ENCODE results near the gene SMG6. TPM values are rescaled to one million over a fixed set of nuclear protein-coding genes. Genes with fewer than 3 reads are reported as not detected.

SMG6 gene
- polyA plus RNA-seq, 1 of the 3 experiments (the other 2 are of a cell fraction) = 15.7 TPM

DNA sequence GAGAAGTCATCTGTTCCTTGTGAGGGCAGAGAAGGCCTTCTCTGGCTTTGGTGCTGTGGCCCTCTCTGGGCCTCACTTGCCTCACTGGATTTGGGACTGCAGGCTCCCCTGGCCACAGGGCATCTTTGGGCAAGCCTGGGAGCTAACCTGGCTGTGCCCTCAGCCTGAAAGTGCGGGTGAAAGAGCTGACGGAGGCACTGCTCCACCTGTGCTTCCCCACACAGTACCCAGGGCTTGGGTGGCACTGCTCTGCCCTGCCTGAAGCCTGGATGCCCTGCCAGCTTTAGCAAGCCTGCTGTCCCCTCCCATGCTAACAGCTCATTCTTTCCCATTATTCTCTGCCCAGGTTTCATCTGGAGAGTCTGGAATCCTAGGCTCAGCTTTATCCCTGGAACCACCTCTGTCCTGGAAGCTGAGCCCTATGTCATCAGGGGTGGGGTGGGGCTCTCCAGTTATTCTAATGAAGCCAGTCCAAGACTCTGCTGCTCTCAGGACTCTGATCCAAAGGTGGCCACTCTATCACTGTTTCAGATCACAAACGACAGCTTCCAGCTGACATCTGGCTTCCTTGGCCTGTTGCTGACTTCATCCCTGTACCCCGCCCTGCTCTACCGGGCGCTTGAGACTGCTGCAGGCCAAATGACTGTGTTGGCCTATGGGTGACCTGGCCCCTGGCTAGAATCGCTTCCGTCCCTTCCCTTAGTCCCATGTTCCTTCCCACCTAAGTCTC, 219.4 kb downstream of the SMG6 start:
- ChIA-PET POLR2A (interaction anchor here (0.8 kb wide), 1 partner anchor 16 kb away, joined by 3 read pairs; no protein-coding TSS in a partner anchor), CTCF (interaction anchor here (0.7 to 2.7 kb wide), 9 partner anchors 8 to 160 kb away, joined by 3 to 17 read pairs (median 3); partner anchors contain the start of gene HIC1)
- Histone ChIP-seq H3K9ac (peak overlapping the region; percentile 6; the same call in 1 of the 2 replicates), H3F3A (replicated peaks; ENCODE audit: insufficient read depth) (peaks cover 12% of the 10 kb centered on the region), H3K27me3 (ENCODE audit: insufficient read depth) (no peaks in the 10 kb centered on the region), H3K4me1 (ENCODE audit: control insufficient read depth in 1 of 2, insufficient read depth in 2 of 2, low read depth in 1 of 2, low read length in 1 of 2) (peaks cover 24 to 81% of the 10 kb centered on the region in 2 experiments), H3K27ac (ENCODE audit: low read depth in 2 of 2, low read length in 1 of 2) (peak overlapping the region; percentile 57 to 89), H4K20me1 (ENCODE audit: insufficient read depth) (no peaks in the 10 kb centered on the region), H2AFZ (ENCODE audit: low read depth) (no peak overlapping the region), H3K79me2 (ENCODE audit: insufficient read depth) (peaks cover 6% of the 10 kb centered on the region; the same call in 1 of the 2 replicates), H3K9me2 (no peaks in the 10 kb centered on the region), H3K4me2 (peak overlapping the region; percentile 41; the same call in 1 of the 2 replicates), H3K36me3 (replicated peaks in 1 of 2; ENCODE audit: control insufficient read depth in 1 of 2, insufficient read depth in 2 of 2, low read length in 1 of 2) (peaks cover 9 to 10% of the 10 kb centered on the region in 2 experiments), H3K9me3 (no peaks in the 10 kb centered on the region), H3K4me3 (ENCODE audit: low read depth in 2 of 2, low read length in 1 of 2) (no peak overlapping the region)
- TF ChIP-seq POLR2AphosphoS5 (IDR thresholded peaks at IDR 0.05; ENCODE audit: low read depth, low read length) (no peak), RCOR1 (IDR thresholded peaks at IDR 0.05; ENCODE audit: low read length) (peak; percentile 65; the same call in 1 of the 2 replicates), FOXJ3 (CRISPR knock-in tag; IDR thresholded peaks at IDR 0.05) (no peak), TCF12 (IDR thresholded peaks at IDR 0.05) (peak; percentile 49; the same call in 1 of the 2 replicates), CHD2 (IDR thresholded peaks at IDR 0.05; ENCODE audit: low read length, partially characterized antibody) (no peak), MXI1 (IDR thresholded peaks at IDR 0.05; ENCODE audit: low read depth, low read length) (0 out of 2 replicates have a peak, but pooled peaks have one; percentile 5), EZH2phosphoT487 (IDR thresholded peaks at IDR 0.05; ENCODE audit: borderline replicate concordance, low read depth) (no peak), ELF1 (IDR thresholded peaks at IDR 0.05) (no peak), NRF1 (IDR thresholded peaks at IDR 0.05; ENCODE audit: low read depth, low read length) (no peak), YY1 (IDR thresholded peaks at IDR 0.05; ENCODE audit: low read depth) (no peak), GATA2 (CRISPR knock-in tag; IDR thresholded peaks at IDR 0.05) (peak; percentile 55; the same call in 1 of the 2 replicates), TEAD4 (IDR thresholded peaks at IDR 0.05; ENCODE audit: borderline replicate concordance, insufficient read depth) (no peak), GABPA (IDR thresholded peaks at IDR 0.05; ENCODE audit: low read depth) (no peak), RFX5 (IDR thresholded peaks at IDR 0.05; ENCODE audit: low read length) (no peak), NFIC (IDR thresholded peaks at IDR 0.05; ENCODE audit: borderline replicate concordance) (0 out of 2 replicates have a peak, but pooled peaks have one; percentile 6), EP300 (IDR thresholded peaks at IDR 0.05; ENCODE audit: borderline replicate concordance in 1 of 2, low read depth in 1 of 2, low read length in 1 of 2) (peak in 1 of 2 experiments; percentile 66; a peak in 1 of 4 replicates), MEF2A (IDR thresholded peaks at IDR 0.05; ENCODE audit: borderline replicate concordance, low read depth) (no peak)
- TF ChIP-seq, protein P1, sequence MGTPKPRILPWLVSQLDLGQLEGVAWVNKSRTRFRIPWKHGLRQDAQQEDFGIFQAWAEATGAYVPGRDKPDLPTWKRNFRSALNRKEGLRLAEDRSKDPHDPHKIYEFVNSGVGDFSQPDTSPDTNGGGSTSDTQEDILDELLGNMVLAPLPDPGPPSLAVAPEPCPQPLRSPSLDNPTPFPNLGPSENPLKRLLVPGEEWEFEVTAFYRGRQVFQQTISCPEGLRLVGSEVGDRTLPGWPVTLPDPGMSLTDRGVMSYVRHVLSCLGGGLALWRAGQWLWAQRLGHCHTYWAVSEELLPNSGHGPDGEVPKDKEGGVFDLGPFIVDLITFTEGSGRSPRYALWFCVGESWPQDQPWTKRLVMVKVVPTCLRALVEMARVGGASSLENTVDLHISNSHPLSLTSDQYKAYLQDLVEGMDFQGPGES (IDR thresholded peaks at IDR 0.05; ENCODE audit: low read depth, low read length) = no peak
- TF ChIP-seq, protein P2, sequence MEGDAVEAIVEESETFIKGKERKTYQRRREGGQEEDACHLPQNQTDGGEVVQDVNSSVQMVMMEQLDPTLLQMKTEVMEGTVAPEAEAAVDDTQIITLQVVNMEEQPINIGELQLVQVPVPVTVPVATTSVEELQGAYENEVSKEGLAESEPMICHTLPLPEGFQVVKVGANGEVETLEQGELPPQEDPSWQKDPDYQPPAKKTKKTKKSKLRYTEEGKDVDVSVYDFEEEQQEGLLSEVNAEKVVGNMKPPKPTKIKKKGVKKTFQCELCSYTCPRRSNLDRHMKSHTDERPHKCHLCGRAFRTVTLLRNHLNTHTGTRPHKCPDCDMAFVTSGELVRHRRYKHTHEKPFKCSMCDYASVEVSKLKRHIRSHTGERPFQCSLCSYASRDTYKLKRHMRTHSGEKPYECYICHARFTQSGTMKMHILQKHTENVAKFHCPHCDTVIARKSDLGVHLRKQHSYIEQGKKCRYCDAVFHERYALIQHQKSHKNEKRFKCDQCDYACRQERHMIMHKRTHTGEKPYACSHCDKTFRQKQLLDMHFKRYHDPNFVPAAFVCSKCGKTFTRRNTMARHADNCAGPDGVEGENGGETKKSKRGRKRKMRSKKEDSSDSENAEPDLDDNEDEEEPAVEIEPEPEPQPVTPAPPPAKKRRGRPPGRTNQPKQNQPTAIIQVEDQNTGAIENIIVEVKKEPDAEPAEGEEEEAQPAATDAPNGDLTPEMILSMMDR (IDR thresholded peaks at IDR 0.05) = no peak
- TF ChIP-seq, protein P3, sequence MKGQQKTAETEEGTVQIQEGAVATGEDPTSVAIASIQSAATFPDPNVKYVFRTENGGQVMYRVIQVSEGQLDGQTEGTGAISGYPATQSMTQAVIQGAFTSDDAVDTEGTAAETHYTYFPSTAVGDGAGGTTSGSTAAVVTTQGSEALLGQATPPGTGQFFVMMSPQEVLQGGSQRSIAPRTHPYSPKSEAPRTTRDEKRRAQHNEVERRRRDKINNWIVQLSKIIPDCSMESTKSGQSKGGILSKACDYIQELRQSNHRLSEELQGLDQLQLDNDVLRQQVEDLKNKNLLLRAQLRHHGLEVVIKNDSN (IDR thresholded peaks at IDR 0.05; ENCODE audit: borderline replicate concordance, low read depth) = no peak
- TF ChIP-seq, protein P4, sequence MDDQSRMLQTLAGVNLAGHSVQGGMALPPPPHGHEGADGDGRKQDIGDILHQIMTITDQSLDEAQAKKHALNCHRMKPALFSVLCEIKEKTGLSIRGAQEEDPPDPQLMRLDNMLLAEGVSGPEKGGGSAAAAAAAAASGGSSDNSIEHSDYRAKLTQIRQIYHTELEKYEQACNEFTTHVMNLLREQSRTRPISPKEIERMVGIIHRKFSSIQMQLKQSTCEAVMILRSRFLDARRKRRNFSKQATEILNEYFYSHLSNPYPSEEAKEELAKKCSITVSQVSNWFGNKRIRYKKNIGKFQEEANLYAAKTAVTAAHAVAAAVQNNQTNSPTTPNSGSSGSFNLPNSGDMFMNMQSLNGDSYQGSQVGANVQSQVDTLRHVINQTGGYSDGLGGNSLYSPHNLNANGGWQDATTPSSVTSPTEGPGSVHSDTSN (IDR thresholded peaks at IDR 0.05) = peak; percentile 12; the same call in 1 of the 2 replicates
- TF ChIP-seq, protein P5, sequence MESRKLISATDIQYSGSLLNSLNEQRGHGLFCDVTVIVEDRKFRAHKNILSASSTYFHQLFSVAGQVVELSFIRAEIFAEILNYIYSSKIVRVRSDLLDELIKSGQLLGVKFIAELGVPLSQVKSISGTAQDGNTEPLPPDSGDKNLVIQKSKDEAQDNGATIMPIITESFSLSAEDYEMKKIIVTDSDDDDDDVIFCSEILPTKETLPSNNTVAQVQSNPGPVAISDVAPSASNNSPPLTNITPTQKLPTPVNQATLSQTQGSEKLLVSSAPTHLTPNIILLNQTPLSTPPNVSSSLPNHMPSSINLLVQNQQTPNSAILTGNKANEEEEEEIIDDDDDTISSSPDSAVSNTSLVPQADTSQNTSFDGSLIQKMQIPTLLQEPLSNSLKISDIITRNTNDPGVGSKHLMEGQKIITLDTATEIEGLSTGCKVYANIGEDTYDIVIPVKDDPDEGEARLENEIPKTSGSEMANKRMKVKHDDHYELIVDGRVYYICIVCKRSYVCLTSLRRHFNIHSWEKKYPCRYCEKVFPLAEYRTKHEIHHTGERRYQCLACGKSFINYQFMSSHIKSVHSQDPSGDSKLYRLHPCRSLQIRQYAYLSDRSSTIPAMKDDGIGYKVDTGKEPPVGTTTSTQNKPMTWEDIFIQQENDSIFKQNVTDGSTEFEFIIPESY (IDR thresholded peaks at IDR 0.05; ENCODE audit: borderline replicate concordance, low read depth) = no peak
- TF ChIP-seq, protein P6, sequence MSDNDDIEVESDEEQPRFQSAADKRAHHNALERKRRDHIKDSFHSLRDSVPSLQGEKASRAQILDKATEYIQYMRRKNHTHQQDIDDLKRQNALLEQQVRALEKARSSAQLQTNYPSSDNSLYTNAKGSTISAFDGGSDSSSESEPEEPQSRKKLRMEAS (IDR thresholded peaks at IDR 0.05; ENCODE audit: low read depth) = no peak
- WGBS (ENCODE audit: low lambda C conversion rate) = 51% methylated on average over 8 of the region's 8 CpGs
- DNase-seq = peak; percentile 61
